WERI-Rb-1 (cell line): ENCODE data around the gene ROCK1.
A peak's percentile ranks its signal among the peaks of the same experiment; 100 is the strongest.

ENCODE experiments used
- DNase-seq: peaks from one replicate; pipeline ENCODE4 v3.0.0-alpha.2; 2020
- H3K27ac ChIP-seq: fragments of 250-450 bp; sonication (Bioruptor Pico); 2 replicates; pipeline ENCODE4 v1.5.1; 2020; ENCODE audit warnings: mild to moderate bottlenecking, moderate library complexity
- H3K27me3 ChIP-seq: fragments of 250-450 bp; sonication (Bioruptor Pico); 2 replicates; pipeline ENCODE4 v1.5.1; 2021; ENCODE audit warnings: mild to moderate bottlenecking, low read depth, moderate library complexity; ENCODE audit not compliant: insufficient read depth, severe bottlenecking
- H3K36me3 ChIP-seq: fragments of 250-450 bp; sonication (Bioruptor Pico); 2 replicates; pipeline ENCODE4 v1.5.1; 2020; ENCODE audit warnings: mild to moderate bottlenecking, moderate library complexity
- H3K4me3 ChIP-seq: 2 replicates; pipeline ENCODE4 v1.5.1; 2011; ENCODE audit warnings: low read depth, mild to moderate bottlenecking, control low read depth, low read length
- H3K9me3 ChIP-seq: fragments of 250-450 bp; sonication (Bioruptor Pico); 2 replicates; pipeline ENCODE4 v1.5.1; 2021; ENCODE audit warnings: mild to moderate bottlenecking, moderate library complexity; ENCODE audit not compliant: severe bottlenecking
- TF ChIP-seq, protein P1 (sequence below): IDR thresholded peaks from 2 replicates; pipeline ENCODE4 v1.5.1; 2011; ENCODE audit warnings: low read depth, mild to moderate bottlenecking, control low read depth, inconsistent platforms, low read length

Gene ROCK1

GRCh38 chr18:21110713-21111345 lies 784 bp downstream of the ROCK1 start:
- Histone ChIP-seq H3K36me3 (peaks cover 3% of the 10 kb centered on the region; the same call in 1 of the 2 replicates), H3K9me3 (no peaks in the 10 kb centered on the region), H3K4me3 (peak overlapping the region; percentile 99), H3K27ac (peak overlapping the region; percentile 89), H3K27me3 (no peaks in the 10 kb centered on the region)
- TF ChIP-seq, protein P1, sequence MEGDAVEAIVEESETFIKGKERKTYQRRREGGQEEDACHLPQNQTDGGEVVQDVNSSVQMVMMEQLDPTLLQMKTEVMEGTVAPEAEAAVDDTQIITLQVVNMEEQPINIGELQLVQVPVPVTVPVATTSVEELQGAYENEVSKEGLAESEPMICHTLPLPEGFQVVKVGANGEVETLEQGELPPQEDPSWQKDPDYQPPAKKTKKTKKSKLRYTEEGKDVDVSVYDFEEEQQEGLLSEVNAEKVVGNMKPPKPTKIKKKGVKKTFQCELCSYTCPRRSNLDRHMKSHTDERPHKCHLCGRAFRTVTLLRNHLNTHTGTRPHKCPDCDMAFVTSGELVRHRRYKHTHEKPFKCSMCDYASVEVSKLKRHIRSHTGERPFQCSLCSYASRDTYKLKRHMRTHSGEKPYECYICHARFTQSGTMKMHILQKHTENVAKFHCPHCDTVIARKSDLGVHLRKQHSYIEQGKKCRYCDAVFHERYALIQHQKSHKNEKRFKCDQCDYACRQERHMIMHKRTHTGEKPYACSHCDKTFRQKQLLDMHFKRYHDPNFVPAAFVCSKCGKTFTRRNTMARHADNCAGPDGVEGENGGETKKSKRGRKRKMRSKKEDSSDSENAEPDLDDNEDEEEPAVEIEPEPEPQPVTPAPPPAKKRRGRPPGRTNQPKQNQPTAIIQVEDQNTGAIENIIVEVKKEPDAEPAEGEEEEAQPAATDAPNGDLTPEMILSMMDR, result no peak
- DNase-seq, result peak; percentile 21

DNA sequence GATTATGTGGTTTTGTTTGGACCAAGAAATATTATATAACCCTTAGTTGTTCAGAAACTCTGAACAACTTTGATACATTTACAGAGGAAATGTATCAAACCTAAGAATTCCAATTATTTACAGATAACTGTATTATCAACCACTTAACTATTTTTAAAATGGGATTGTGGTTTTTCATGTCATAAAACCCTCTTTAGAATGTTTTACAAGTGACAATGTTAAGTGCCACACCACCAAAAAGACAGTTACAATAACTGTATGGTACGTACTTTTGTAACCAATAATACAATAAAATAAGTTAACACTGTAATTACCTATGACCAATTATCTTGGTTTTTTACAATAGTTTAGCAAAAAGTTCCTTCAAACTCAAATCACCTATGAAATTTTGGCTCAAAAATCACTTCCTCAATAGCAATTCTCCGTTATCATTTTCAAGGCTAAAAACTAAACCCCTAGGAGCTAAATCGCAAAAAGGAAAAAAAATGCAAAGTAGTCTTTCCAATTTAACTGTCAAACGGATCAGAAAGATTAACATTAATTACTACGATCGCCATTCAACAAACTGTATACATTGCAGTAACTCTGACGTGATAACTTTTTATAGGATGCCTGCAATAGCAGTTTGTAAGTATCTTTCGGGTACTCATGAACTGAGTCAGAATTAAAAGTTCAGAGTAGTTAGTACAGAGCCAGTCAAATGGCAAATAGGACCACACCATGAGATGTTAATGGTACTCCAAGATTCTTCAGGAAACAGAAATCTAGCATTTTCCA lies 1.5 kb downstream of the ROCK1 start:
- DNase-seq, result no peak
- H3K36me3 ChIP-seq, result peaks cover 3% of the 10 kb centered on the region; the same call in 1 of the 2 replicates
- H3K9me3 ChIP-seq, result no peaks in the 10 kb centered on the region
- TF ChIP-seq, protein P1, result no peak
- H3K27ac ChIP-seq, result no peak overlapping the region
- no peaks in the 10 kb centered on the region for H3K27me3 ChIP-seq
- H3K4me3 ChIP-seq, result peak overlapping the region; percentile 99

- H3K27ac ChIP-seq, result no peak overlapping the region
- TF ChIP-seq, protein P1, result no peak
These were observed 5.7 kb downstream of the ROCK1 start for GRCh38 chr18:21105936-21106335.

DNA sequence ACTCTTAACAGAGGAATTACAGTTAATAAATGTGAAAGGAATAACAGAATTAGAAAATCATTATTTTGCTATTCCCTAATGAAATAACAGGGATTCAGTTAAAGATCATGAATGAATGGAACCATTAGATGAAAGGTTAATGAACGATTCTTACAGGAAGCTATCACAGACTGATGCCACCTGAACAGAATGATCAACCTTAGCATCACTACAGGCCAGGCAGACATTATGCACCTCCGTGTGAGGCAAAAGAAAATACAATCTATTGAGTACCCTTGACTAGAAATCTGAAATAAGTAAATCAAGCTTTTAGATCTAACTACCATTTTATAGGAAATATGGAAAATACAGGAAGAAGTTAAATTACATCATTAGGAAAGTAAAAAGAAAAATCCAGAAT lies 10.4 kb downstream of the ROCK1 start:
- no peaks in the 10 kb centered on the region for H3K27me3 ChIP-seq
- TF ChIP-seq, protein P1, result no peak
- DNase-seq, result no peak
- H3K36me3 ChIP-seq, result no peaks in the 10 kb centered on the region
- H3K9me3 ChIP-seq, result no peaks in the 10 kb centered on the region
- no peak overlapping the region for H3K4me3 ChIP-seq
- H3K27ac ChIP-seq, result no peak overlapping the region

More at GRCh38 chr18:21105936-21106335, 5.7 kb downstream of the ROCK1 start:
- no peak for DNase-seq
- Histone ChIP-seq H3K4me3 (no peak overlapping the region), H3K9me3 (no peaks in the 10 kb centered on the region), H3K27me3 (no peaks in the 10 kb centered on the region), H3K36me3 (no peaks in the 10 kb centered on the region)

- no peak for DNase-seq
- H3K36me3 ChIP-seq, result no peaks in the 10 kb centered on the region
- no peak overlapping the region for H3K27ac ChIP-seq
- no peaks in the 10 kb centered on the region for H3K9me3 ChIP-seq
- H3K4me3 ChIP-seq, result no peak overlapping the region
- TF ChIP-seq, protein P1, result no peak
- no peaks in the 10 kb centered on the region for H3K27me3 ChIP-seq
These were observed 10.9 kb downstream of the ROCK1 start for GRCh38 chr18:21100678-21101077.
